Measurements from ENCODE around the gene FSIP1.

Gene FSIP1

GRCh38 chr15:39680868-39681267 lies 101.8 kb downstream of the FSIP1 start:
- no peak overlapping the region for H3K4me2 ChIP-seq (ENCODE audit: low read length)

GRCh38 chr15:39672666-39673065 lies 110.0 kb downstream of the FSIP1 start:
- Histone ChIP-seq H2AFZ (ENCODE audit: low read length) (no peak overlapping the region), H3K27ac (ENCODE audit: low read depth, low read length, poor library complexity, severe bottlenecking) (no peak overlapping the region), H3K9me2 (ENCODE audit: low read depth, low read length) (no peaks in the 10 kb centered on the region), H3K36me3 (ENCODE audit: insufficient read depth, low read length) (no peaks in the 10 kb centered on the region), H3K4me1 (ENCODE audit: insufficient read depth, low read length, severe bottlenecking) (no peaks in the 10 kb centered on the region), H3F3A (ENCODE audit: insufficient read depth, low read length) (no peaks in the 10 kb centered on the region), H3K9me3 (ENCODE audit: low read length) (no peaks in the 10 kb centered on the region), H3K27me3 (ENCODE audit: insufficient read depth, low read length) (no peaks in the 10 kb centered on the region), H4K20me1 (ENCODE audit: insufficient read depth, low read length) (no peaks in the 10 kb centered on the region), H3K4me3 (ENCODE audit: low read depth, low read length, poor library complexity, severe bottlenecking) (no peak overlapping the region), H3K4me2 (ENCODE audit: low read length) (no peak overlapping the region), H3K9ac (ENCODE audit: low read length) (no peak overlapping the region), H3K79me2 (ENCODE audit: insufficient read depth, low read length) (no peaks in the 10 kb centered on the region)
- no peak for TF ChIP-seq EZH2 (IDR thresholded peaks at IDR 0.05; ENCODE audit: borderline replicate concordance, low read length)
- TF ChIP-seq CTCF (IDR thresholded peaks at IDR 0.05; ENCODE audit: low read length), result no peak

More at GRCh38 chr15:39680868-39681267, 101.8 kb downstream of the FSIP1 start:
- Histone ChIP-seq H3K79me2 (ENCODE audit: insufficient read depth, low read length) (no peaks in the 10 kb centered on the region), H3K27ac (ENCODE audit: low read depth, low read length, poor library complexity, severe bottlenecking) (no peak overlapping the region), H3K27me3 (ENCODE audit: insufficient read depth, low read length) (no peaks in the 10 kb centered on the region), H3K4me3 (ENCODE audit: low read depth, low read length, poor library complexity, severe bottlenecking) (no peak overlapping the region), H3K36me3 (ENCODE audit: insufficient read depth, low read length) (no peaks in the 10 kb centered on the region), H3K9ac (ENCODE audit: low read length) (no peak overlapping the region), H3K4me1 (ENCODE audit: insufficient read depth, low read length, severe bottlenecking) (no peaks in the 10 kb centered on the region), H3K9me3 (ENCODE audit: low read length) (no peaks in the 10 kb centered on the region), H2AFZ (ENCODE audit: low read length) (no peak overlapping the region), H3K9me2 (ENCODE audit: low read depth, low read length) (no peaks in the 10 kb centered on the region), H3F3A (ENCODE audit: insufficient read depth, low read length) (no peaks in the 10 kb centered on the region), H4K20me1 (ENCODE audit: insufficient read depth, low read length) (no peaks in the 10 kb centered on the region)
- no peak for TF ChIP-seq EZH2 (IDR thresholded peaks at IDR 0.05; ENCODE audit: borderline replicate concordance, low read length)
- TF ChIP-seq CTCF (IDR thresholded peaks at IDR 0.05; ENCODE audit: low read length), result no peak

GRCh38 chr15:39672184-39672583 lies 110.5 kb downstream of the FSIP1 start:
- Histone ChIP-seq H2AFZ (ENCODE audit: low read length) (no peak overlapping the region), H3K36me3 (ENCODE audit: insufficient read depth, low read length) (no peaks in the 10 kb centered on the region), H3K27me3 (ENCODE audit: insufficient read depth, low read length) (no peaks in the 10 kb centered on the region), H3F3A (ENCODE audit: insufficient read depth, low read length) (no peaks in the 10 kb centered on the region), H3K4me1 (ENCODE audit: insufficient read depth, low read length, severe bottlenecking) (no peaks in the 10 kb centered on the region), H3K27ac (ENCODE audit: low read depth, low read length, poor library complexity, severe bottlenecking) (no peak overlapping the region), H4K20me1 (ENCODE audit: insufficient read depth, low read length) (no peaks in the 10 kb centered on the region), H3K4me3 (ENCODE audit: low read depth, low read length, poor library complexity, severe bottlenecking) (no peak overlapping the region), H3K4me2 (ENCODE audit: low read length) (no peak overlapping the region), H3K9ac (ENCODE audit: low read length) (no peak overlapping the region), H3K9me2 (ENCODE audit: low read depth, low read length) (no peaks in the 10 kb centered on the region), H3K9me3 (ENCODE audit: low read length) (no peaks in the 10 kb centered on the region), H3K79me2 (ENCODE audit: insufficient read depth, low read length) (no peaks in the 10 kb centered on the region)
- TF ChIP-seq CTCF (IDR thresholded peaks at IDR 0.05; ENCODE audit: low read length) (no peak), EZH2 (IDR thresholded peaks at IDR 0.05; ENCODE audit: borderline replicate concordance, low read length) (no peak)
